ENCODE measurements around the gene NMNAT2. TPM values are rescaled to one million over a fixed set of nuclear protein-coding genes. Genes with fewer than 3 reads are reported as not detected.
"Not testable (repeated sequence)": the region's sequence is repeated elsewhere in the genome, so short reads cannot be mapped to it uniquely, and the experiment has no call there.

Gene NMNAT2
- total and polyA plus RNA-seq, 3 experiments from 2014 or later = not detected

DNA sequence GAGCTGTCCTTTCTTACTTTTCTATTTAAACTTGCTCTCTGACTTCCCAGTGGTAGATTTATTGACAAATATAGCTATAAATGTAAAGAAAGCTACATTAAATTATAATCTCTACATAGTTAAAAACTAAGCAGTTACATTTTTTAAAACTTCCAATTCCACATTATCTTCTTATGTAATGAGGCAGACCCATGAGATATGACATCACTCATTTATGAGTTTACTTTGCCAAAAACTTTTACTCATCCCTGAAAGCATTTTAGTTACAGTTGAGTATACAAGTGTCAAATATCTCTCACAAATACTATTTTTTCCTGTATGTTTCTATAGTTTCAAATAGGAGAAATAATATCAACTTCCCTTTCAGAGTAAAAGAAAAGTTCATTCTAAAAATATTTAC lies 3.8 kb downstream of the NMNAT2 start:
- Mint-ChIP-seq H3K4me3 (no peak overlapping the region), H3K9me3 (peaks cover 0 to 11% (median 0%) of the 10 kb centered on the region in 5 donors), H3K4me1 (peaks cover 25 to 28% (median 26%) of the 10 kb centered on the region in 3 donors), H3K36me3 (no peaks in the 10 kb centered on the region), H3K27me3 (peaks cover 39 to 52% of the 10 kb centered on the region in 2 donors), H3K27ac (no peak overlapping the region)
- Histone ChIP-seq H3K4me1 (ENCODE audit: insufficient read depth, low read length) (peaks cover 6% of the 10 kb centered on the region), H3K27ac (ENCODE audit: low read depth, low read length) (no peak overlapping the region), H3K9me3 (ENCODE audit: low read length) (no peaks in the 10 kb centered on the region), H3K36me3 (ENCODE audit: insufficient read depth, low read length) (no peaks in the 10 kb centered on the region), H3K27me3 (ENCODE audit: insufficient read depth, low read length, poor library complexity, severe bottlenecking) (peaks cover 31% of the 10 kb centered on the region), H3K4me3 (ENCODE audit: low read length) (no peak overlapping the region)
- no peak for DNase-seq
- CTCF ChIA-PET = no interaction called here
- POLR2A ChIA-PET = no interaction called here

DNA sequence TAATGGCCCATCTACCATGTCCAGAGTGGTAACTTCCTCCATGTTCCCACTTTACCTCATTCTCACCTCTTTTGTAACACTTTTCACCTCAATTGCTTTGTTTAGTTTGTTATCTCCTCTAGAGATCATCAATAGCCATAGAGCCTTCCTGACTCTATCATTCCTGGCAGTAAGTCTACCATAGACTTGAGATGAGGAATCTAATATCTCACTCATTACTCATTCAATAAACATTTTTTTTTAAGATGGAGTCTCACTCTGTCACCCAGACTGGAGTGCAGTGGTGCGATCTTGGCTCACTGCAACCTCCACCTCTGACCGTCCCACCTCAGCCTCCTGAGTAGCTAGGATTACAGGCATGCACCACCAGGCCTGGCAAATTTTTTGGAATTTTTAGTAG lies 7.1 kb downstream of the NMNAT2 start:
- Histone ChIP-seq H3K9me3 (ENCODE audit: low read length) (no peaks in the 10 kb centered on the region), H3K36me3 (ENCODE audit: insufficient read depth, low read length) (no peaks in the 10 kb centered on the region), H3K4me3 (ENCODE audit: low read length) (no peak overlapping the region), H3K27ac (ENCODE audit: low read depth, low read length) (no peak overlapping the region), H3K27me3 (ENCODE audit: insufficient read depth, low read length, poor library complexity, severe bottlenecking) (no peaks in the 10 kb centered on the region), H3K4me1 (ENCODE audit: insufficient read depth, low read length) (no peaks in the 10 kb centered on the region)
- CTCF ChIA-PET = no interaction called here
- H3K27ac Mint-ChIP-seq = no peak overlapping the region
- peaks cover 16 to 33% of the 10 kb centered on the region in 2 donors for H3K27me3 Mint-ChIP-seq
- H3K4me3 Mint-ChIP-seq = no peak overlapping the region
- no peak for DNase-seq
- H3K36me3 Mint-ChIP-seq = no peaks in the 10 kb centered on the region
- H3K9me3 Mint-ChIP-seq = no peaks in the 10 kb centered on the region
- peaks cover 0 to 2% (median under 1%) of the 10 kb centered on the region in 3 donors for H3K4me1 Mint-ChIP-seq
- POLR2A ChIA-PET = no interaction called here

DNA sequence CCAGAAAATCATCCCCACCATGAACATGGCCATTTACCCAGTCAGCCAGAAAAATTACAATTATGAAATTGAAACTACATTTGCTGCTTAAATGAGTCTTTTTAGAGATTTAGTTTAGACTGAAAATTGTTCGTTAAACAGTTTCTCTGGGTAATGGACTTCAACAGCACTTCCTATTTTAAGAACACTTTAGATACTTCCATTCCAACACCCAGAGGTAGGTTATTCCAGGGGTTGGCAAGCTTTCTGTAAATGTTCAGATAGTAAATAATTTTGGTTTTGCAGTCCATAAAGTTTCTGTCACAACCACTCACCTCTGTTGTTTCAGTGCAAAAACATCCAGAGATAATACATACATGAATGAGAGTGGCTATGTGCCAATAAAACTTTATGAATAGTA lies 10.2 kb downstream of the NMNAT2 start:
- Mint-ChIP-seq H3K27me3 (peaks cover 12 to 35% of the 10 kb centered on the region in 2 donors), H3K4me1 (no peaks in the 10 kb centered on the region), H3K4me3 (no peak overlapping the region), H3K36me3 (no peaks in the 10 kb centered on the region), H3K27ac (no peak overlapping the region), H3K9me3 (no peaks in the 10 kb centered on the region)
- no peaks in the 10 kb centered on the region for H3K27me3 ChIP-seq (ENCODE audit: insufficient read depth, low read length, poor library complexity, severe bottlenecking)
- no peak for DNase-seq
- no peaks in the 10 kb centered on the region for H3K9me3 ChIP-seq (ENCODE audit: low read length)
- H3K4me1 ChIP-seq (ENCODE audit: insufficient read depth, low read length) = no peaks in the 10 kb centered on the region
- no peak overlapping the region for H3K27ac ChIP-seq (ENCODE audit: low read depth, low read length)
- CTCF ChIA-PET = no interaction called here
- H3K36me3 ChIP-seq (ENCODE audit: insufficient read depth, low read length) = no peaks in the 10 kb centered on the region
- no peak overlapping the region for H3K4me3 ChIP-seq (ENCODE audit: low read length)
- POLR2A ChIA-PET = no interaction called here

DNA sequence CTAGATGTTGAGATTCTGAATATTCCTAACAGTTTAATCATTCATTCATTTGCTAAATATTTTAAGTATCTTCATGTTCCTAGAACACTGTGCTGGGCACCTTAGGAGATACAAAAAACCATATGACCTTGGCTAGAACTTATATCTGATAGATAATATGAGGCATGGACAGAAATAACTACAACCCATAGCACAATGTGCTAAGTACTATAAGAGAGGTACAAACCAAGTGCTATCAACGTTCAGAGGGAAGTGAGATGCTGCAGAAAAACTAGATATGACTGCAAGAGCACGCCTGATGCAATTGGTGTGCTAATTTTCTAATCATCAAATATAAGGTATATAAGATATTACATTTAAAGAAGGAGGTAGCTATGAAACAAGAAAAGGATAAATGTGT lies 10.7 kb downstream of the NMNAT2 start:
- Histone ChIP-seq H3K36me3 (ENCODE audit: insufficient read depth, low read length) (no peaks in the 10 kb centered on the region), H3K4me1 (ENCODE audit: insufficient read depth, low read length) (no peaks in the 10 kb centered on the region), H3K9me3 (ENCODE audit: low read length) (no peaks in the 10 kb centered on the region), H3K4me3 (ENCODE audit: low read length) (no peak overlapping the region), H3K27me3 (ENCODE audit: insufficient read depth, low read length, poor library complexity, severe bottlenecking) (no peaks in the 10 kb centered on the region), H3K27ac (ENCODE audit: low read depth, low read length) (no peak overlapping the region)
- POLR2A ChIA-PET = no interaction called here
- Mint-ChIP-seq H3K36me3 (no peaks in the 10 kb centered on the region), H3K27me3 (peaks cover 13 to 35% of the 10 kb centered on the region in 2 donors), H3K4me3 (no peak overlapping the region), H3K4me1 (no peaks in the 10 kb centered on the region), H3K9me3 (no peaks in the 10 kb centered on the region), H3K27ac (no peak overlapping the region)
- DNase-seq = no peak
- CTCF ChIA-PET = no interaction called here

DNA sequence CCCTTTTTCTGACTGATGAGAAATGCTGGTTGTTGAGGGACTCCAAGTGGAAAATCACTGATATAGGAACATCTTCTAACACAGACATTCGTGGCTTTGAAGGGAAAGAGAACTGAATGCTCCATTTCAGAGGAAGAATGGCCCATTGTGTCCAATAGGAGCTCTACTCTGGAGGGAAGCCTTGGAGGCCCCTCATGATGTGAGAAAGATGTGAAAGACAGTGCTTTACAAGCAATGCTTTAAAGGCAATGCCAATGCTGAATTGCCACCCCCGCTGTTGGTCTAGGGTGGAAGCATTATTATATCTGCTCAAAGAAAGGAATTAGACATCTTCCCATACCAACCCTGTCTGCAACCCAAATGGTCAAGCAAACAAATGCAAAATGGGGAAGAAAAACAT lies 13.7 kb downstream of the NMNAT2 start:
- Histone ChIP-seq H3K27ac (ENCODE audit: low read depth, low read length) (no peak overlapping the region), H3K4me1 (ENCODE audit: insufficient read depth, low read length) (no peaks in the 10 kb centered on the region), H3K36me3 (ENCODE audit: insufficient read depth, low read length) (no peaks in the 10 kb centered on the region), H3K27me3 (ENCODE audit: insufficient read depth, low read length, poor library complexity, severe bottlenecking) (no peaks in the 10 kb centered on the region), H3K9me3 (ENCODE audit: low read length) (no peaks in the 10 kb centered on the region), H3K4me3 (ENCODE audit: low read length) (no peak overlapping the region)
- Mint-ChIP-seq H3K27me3 (peaks cover 10 to 40% of the 10 kb centered on the region in 2 donors), H3K4me1 (no peaks in the 10 kb centered on the region), H3K9me3 (peaks cover 0 to 5% (median 0%) of the 10 kb centered on the region in 5 donors), H3K27ac (peak overlapping the region in 1 of 8 donors; percentile 49), H3K4me3 (no peak overlapping the region), H3K36me3 (no peaks in the 10 kb centered on the region)
- CTCF ChIA-PET = no interaction called here
- POLR2A ChIA-PET = no interaction called here
- no peak for DNase-seq

DNA sequence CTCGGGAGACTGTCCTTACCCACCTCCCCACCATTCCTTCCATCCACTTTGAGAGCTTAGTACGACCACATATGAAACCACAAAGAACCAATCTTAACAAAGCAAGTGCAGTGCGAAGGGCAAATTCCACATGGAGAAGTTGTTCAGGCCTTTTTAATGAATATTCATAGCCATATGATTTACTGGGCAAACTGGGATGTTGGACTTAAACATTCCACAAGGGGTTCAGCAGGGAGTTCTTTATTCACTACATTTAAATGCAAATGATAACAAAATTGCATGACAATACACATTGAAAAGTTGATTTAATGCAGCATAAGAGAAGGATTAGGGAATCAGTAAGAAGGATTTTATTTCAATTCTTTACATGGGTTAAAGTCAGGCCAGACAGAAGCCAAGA lies 14.7 kb downstream of the NMNAT2 start:
- CTCF ChIA-PET = no interaction called here
- DNase-seq = no peak
- H3K4me3 Mint-ChIP-seq = no peak overlapping the region
- Histone ChIP-seq H3K27ac (ENCODE audit: low read depth, low read length) (no peak overlapping the region), H3K4me3 (ENCODE audit: low read length) (no peak overlapping the region), H3K4me1 (ENCODE audit: insufficient read depth, low read length) (no peaks in the 10 kb centered on the region), H3K36me3 (ENCODE audit: insufficient read depth, low read length) (no peaks in the 10 kb centered on the region), H3K9me3 (ENCODE audit: low read length) (no peaks in the 10 kb centered on the region), H3K27me3 (ENCODE audit: insufficient read depth, low read length, poor library complexity, severe bottlenecking) (no peaks in the 10 kb centered on the region)
- H3K4me1 Mint-ChIP-seq = no peaks in the 10 kb centered on the region
- H3K36me3 Mint-ChIP-seq = no peaks in the 10 kb centered on the region
- no peak overlapping the region for H3K27ac Mint-ChIP-seq
- peaks cover 0 to 5% (median 0%) of the 10 kb centered on the region in 5 donors for H3K9me3 Mint-ChIP-seq
- POLR2A ChIA-PET = no interaction called here
- H3K27me3 Mint-ChIP-seq = peaks cover 11 to 45% of the 10 kb centered on the region in 2 donors

DNA sequence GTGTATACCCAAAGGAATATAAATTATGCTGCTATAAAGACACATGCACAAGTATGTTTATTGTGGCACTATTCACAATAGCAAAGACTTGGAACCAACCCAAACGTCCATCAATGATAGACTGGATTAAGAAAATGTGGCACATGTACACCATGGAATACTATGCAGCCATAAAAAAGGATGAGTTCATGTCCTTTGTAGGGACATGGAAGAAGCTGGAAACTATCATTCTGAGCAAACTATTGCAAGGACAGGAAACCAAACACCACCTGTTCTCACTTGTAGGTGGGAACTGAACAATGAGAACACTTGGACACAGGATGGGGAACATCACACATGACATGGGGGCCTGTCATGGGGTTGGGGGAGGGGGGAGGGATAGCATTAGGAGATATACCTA lies 16.6 kb downstream of the NMNAT2 start:
- H3K36me3 Mint-ChIP-seq; H3K4me3 ChIP-seq (ENCODE audit: low read length); CTCF ChIA-PET; H3K27ac Mint-ChIP-seq; POLR2A ChIA-PET; H3K27ac ChIP-seq (ENCODE audit: low read depth, low read length); H3K4me1 ChIP-seq (ENCODE audit: insufficient read depth, low read length); H3K4me3 Mint-ChIP-seq; H3K27me3 ChIP-seq (ENCODE audit: insufficient read depth, low read length, poor library complexity, severe bottlenecking); H3K4me1 Mint-ChIP-seq; DNase-seq; H3K9me3 ChIP-seq (ENCODE audit: low read length); H3K36me3 ChIP-seq (ENCODE audit: insufficient read depth, low read length); H3K9me3 Mint-ChIP-seq: not testable (repeated sequence)
- peaks cover 9 to 48% of the 10 kb centered on the region in 2 donors for H3K27me3 Mint-ChIP-seq

DNA sequence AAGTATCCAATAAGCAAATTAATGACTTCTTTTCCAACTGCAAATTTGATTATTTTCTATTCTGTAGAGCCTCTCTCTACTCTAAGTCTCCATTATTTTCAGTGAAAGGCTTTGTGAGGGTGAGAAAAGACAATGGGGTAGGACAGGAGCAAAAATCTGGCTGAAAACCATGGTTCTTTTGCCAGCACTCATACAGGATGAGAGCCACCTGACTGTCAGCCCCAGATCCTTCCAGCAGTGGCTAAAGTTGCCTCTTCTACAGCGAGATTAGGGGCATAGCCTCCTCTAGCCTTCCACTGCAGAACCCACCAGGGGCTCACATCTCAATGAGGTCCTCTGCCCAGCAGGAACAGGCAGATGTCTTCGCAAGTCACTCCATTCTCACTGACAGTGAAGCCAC lies 23.7 kb downstream of the NMNAT2 start:
- ChIA-PET POLR2A (no interaction called here), CTCF (no interaction called here)
- Histone ChIP-seq H3K27me3 (ENCODE audit: insufficient read depth, low read length, poor library complexity, severe bottlenecking) (no peaks in the 10 kb centered on the region), H3K36me3 (ENCODE audit: insufficient read depth, low read length) (no peaks in the 10 kb centered on the region), H3K27ac (ENCODE audit: low read depth, low read length) (no peak overlapping the region), H3K9me3 (ENCODE audit: low read length) (no peaks in the 10 kb centered on the region), H3K4me3 (ENCODE audit: low read length) (no peak overlapping the region), H3K4me1 (ENCODE audit: insufficient read depth, low read length) (no peaks in the 10 kb centered on the region)
- Mint-ChIP-seq H3K4me3 (no peak overlapping the region), H3K36me3 (no peaks in the 10 kb centered on the region), H3K9me3 (no peaks in the 10 kb centered on the region), H3K4me1 (no peaks in the 10 kb centered on the region), H3K27me3 (peaks cover 24 to 47% of the 10 kb centered on the region in 2 donors), H3K27ac (no peak overlapping the region)
- no peak for DNase-seq

DNA sequence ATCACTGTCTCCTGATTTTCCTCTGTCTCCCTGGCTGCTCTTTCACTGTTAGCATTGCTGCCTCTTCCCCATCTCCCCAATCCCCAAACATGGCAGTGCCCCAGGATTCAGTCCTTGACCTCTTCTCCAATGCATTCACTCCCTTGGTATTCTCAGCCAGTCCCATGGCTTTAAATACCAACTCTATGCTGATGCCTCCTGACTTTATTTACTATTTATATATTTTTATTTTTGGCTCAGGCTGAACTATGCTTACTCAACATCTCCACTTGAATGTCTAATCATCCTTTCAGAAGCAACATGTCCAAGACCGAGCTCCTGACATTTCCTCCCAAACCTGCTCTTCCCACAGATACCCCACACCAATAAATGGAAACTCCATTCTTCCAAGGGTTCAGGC lies 26.3 kb downstream of the NMNAT2 start:
- POLR2A ChIA-PET = no interaction called here
- Histone ChIP-seq H3K27ac (ENCODE audit: low read depth, low read length) (no peak overlapping the region), H3K4me3 (ENCODE audit: low read length) (no peak overlapping the region), H3K36me3 (ENCODE audit: insufficient read depth, low read length) (no peaks in the 10 kb centered on the region), H3K4me1 (ENCODE audit: insufficient read depth, low read length) (no peaks in the 10 kb centered on the region), H3K9me3 (ENCODE audit: low read length) (no peaks in the 10 kb centered on the region), H3K27me3 (ENCODE audit: insufficient read depth, low read length, poor library complexity, severe bottlenecking) (no peaks in the 10 kb centered on the region)
- Mint-ChIP-seq H3K27ac (no peak overlapping the region), H3K4me1 (no peaks in the 10 kb centered on the region), H3K36me3 (no peaks in the 10 kb centered on the region), H3K27me3 (peaks cover 22 to 36% of the 10 kb centered on the region in 2 donors), H3K4me3 (no peak overlapping the region), H3K9me3 (no peaks in the 10 kb centered on the region)
- no peak for DNase-seq
- CTCF ChIA-PET = no interaction called here

All from CD8-positive, alpha-beta memory T cell (primary cell).